ENCODE measurements around the gene BRICD5.
"Not testable (repeated sequence)": the region's sequence is repeated elsewhere in the genome, so short reads cannot be mapped to it uniquely, and the experiment has no call there.

The BRICD5 gene

DNA sequence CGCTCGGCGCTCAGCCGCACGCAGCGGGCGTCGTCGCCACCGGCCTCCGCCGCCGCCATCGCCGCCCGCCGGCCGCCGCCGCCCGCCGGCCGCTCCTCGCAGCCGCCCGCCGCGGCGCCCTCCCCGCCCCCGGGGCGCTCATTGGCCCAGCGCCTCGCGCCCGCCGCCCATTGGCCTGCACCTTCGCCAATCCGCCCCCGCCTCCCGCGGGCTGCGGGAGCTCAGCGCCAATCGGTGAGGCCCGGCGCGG is 4.0 kb upstream of the BRICD5 start, which contains the start of gene PGP:
PGP (minus strand) TSS at position 122 of the 250 bp plus-strand sequence; CDS start at position 59, 63 bp downstream.
- no peak for DNase-seq

DNA sequence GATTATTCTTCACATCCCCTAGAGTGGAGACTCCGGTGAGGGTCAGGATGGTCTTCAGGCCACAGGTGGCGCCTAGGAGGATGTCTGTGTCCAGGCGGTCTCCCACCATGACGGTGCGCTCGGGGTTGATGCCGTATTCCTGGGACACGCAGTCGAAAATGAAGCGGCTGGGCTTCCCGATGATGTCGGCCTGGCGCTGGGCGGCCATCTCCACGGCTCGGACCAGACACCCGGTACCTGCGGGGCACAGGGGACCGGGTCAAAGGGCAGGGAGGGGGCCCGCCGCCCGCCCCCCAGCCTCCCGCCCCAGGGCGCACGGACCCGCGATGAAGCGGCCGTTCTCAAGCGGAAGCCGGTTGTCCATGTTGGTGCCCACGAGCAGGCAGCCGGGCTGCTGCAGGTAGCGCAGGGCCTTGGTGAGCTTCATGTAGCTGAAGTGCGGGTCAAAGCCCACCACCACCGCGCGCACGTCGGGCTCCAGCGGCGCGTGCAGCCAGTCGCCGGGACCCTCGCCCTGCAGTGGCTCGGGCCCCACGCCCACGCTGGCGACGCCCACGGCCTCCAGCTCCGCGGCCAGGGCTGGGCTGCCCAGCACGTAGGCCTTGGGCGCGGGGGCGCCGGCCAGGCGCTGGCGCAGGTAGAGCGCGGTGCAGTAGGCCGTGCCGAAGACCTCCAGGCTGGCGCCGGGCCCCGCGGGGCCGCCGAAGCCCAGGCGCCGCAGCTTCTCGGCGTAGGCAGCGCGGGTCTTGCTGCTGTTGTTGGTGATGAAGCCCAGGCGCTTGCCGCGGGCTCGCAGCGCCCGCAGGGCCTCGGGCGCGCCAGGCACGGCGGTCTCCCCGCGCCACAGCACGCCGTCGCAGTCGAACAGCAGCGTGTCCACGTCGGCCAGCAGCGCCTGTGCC is 3.4 kb upstream of the BRICD5 start:
- no peak for DNase-seq

DNA sequence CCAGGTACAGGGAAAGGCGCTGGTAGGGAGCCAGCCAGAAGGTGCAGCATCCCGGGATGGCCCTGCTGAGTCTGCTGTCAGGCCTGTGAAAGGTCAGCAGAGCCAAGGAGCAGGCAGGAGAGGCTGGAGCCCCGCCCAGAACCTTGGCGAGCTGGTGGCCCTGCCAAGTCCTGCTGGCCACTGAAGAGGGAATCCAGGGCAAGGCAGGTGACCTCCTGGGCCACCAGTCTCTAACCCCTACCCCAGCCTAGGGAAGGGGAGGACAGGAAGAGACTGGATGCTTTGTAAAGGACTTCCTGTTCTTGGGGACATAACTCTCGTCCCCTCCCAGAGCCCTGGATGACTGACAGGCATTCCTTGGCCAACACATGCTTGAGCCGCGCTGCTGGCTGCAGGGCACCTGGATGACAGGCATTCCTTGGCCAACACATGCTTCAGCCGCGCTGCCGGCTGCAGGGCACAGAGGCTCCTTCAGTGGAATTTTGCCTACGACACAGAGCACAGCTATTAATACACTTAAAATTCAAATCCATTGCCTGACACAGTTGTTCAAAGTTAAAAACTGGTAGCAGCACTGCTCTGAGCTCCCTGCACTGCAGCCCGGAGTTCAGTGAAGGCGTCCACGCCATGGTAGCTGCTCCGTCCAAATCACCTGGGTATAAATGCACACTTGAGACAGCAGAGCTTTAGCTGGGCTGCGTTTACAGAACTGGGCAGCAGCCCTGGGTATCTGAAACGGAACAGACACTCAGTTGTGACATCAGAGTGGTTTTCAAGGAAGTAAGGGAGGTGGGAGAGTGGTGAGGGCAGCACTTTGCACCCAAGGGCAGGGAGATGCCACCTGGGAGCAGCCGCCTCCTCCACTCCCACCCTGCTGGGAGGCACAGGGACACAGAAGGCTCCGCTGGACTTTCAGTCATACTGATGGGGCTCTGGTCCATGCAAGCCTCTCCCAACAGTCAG is 2.0 kb upstream of the BRICD5 start:
- DNase-seq: peak in 1 of 2 experiments; percentile 11

DNA sequence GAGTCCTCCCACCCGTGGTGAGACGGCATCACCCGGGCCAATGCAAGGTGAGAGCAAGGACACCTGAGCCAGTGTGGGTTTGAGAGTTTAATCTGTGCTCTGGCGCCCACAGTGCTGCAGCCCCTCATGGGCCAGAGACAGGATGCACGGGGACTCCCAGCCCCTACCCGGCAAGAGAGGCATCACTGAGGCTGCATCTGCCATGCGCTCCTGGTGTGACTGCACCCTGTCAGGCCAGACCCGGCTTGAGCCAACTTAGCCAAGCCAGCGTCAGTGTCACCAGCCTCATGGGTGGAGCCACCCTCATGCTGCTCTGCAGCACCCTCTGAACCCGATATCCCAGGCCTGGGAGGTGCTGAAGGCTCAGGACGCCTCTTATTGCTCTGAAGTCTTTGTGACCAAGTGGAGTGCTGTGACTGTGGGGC is 1.3 kb upstream of the BRICD5 start:
- no peak for DNase-seq

DNA sequence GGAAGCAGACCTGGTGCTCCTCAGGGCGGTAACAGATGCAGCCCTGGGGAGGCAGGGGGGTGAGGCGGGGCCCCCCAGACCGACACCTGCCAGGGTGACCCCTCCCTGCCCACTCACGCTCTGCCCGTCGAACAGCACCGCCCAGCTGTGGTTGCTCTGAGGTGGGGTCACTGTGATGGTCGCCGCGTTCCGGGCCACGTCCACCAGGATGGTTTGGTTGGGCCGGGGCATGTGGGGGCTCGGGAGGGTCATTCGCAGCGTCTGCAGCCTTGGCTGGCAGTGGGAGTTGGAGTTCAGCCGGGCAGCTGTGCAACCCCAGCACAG is 692 bp downstream of the BRICD5 start:
- DNase-seq: no peak

DNA sequence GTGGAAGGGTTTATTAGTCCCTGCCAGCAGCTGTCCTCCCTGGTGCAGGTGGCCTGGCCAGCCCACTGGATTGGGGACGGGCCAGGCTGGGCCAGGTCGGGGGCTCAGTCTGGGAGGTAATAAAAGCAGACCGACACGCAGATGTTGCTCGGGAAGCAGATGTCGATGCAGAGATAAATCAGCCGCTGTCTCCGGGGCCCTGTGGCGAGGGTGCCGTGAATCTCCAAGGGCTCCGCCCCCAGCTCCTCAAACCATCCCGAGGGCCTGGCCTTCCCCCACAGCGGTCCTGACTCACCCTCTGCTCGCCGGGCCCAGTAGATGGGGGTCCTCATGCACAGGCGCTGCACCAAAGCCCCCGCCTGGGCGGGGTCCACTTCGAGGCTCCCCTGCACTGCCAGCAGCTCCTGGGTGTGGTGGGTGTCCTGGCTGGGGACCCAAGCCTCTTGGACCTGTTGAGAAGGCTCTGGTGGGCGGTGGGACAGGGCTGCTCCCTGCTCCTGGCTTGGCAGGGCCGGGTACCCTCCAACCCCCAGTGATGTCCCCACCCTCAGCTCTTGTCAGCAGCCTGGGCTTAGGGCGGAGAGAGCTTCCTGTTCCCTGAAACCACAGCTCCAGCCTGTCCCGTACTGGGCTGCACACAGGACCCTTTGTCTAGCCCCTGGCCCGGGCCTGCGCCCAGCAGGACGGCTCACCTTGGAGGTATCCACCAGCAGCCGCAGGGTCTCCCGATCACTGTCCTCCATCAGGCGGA is 1.2 kb downstream of the BRICD5 start:
- no peak for DNase-seq

DNA sequence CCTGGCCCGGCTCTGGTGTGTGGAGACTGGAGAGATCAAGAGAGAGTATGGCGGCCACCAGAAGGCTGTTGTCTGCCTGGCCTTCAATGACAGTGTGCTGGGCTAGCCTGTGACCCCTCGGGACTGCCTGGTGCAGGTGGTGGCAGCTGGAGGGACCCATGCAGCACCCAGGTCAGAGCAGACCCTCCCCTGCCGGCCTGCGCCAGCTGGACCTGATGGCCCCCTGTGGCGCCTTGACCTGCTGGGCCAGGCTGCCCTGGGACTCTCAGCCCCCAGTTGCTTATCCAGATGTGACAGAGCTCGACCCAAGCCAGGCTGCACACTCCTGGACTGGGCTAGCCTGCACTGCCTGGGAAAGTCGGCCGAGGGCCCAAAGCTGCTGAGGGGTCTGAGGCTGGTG is 1.9 kb downstream of the BRICD5 start:
- DNase-seq: no peak

DNA sequence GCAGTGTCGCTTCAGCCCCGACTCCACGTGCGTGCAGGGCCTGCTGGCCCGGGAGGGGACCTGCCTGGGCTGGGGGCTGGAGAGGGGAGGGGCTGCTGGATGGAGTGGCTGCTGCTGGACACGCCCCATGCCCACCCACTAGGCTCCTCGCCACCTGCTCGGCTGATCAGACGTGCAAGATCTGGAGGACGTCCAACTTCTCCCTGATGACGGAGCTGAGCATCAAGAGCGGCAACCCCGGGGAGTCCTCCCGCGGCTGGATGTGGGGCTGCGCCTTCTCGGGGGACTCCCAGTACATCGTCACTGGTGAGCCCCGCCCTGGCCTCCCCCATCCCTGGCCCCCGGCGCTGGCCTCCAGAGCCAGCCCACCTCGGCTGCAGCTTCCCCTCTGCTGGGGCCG is 2.4 kb downstream of the BRICD5 start:
- no peak for DNase-seq

DNA sequence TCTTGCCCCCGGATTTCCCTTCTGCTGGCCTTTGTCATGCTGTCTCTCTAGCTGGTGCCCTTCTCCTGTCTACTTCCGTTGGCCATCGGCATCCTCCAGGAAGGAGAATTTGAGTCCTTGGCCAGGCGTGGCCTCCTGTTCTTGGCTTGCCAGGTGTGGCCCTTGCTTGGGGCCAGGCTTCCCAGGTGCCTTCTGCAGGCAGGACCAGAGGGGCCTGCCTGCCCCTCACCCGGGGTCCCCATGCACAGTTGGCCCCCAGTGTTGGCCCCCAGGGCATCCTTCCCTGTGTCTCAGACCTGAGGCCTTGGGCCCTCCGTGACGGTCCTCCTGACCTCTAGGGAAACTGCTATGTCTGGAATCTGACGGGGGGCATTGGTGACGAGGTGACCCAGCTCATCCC is 2.8 kb downstream of the BRICD5 start:
- DNase-seq: no peak

DNA sequence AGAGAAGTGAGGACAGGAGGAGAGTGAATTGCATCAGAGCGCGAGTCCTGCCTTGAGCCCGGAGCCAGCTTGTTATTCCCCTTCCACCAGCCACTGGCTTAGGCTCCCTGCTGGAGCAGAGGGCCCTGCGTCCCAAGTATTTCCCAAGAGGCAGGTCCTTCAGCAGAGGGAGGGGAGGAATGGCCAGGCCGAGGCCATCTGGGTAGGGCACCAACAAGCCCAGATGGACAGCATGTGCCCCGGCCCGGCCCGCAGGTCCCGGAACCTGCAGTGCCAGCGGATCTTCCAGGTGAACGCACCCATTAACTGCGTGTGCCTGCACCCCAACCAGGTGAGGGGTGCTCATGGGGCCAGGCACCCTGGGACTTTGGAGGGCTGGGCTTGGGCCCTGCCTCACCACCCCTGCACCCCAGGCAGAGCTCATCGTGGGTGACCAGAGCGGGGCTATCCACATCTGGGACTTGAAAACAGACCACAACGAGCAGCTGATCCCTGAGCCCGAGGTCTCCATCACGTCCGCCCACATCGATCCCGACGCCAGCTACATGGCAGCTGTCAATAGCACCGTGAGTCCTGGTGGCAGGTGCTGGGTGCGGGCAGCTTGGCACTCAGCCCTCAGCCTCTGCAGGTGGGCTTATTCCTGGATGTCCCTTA is 3.8 kb downstream of the BRICD5 start:
- no peak for DNase-seq

DNA sequence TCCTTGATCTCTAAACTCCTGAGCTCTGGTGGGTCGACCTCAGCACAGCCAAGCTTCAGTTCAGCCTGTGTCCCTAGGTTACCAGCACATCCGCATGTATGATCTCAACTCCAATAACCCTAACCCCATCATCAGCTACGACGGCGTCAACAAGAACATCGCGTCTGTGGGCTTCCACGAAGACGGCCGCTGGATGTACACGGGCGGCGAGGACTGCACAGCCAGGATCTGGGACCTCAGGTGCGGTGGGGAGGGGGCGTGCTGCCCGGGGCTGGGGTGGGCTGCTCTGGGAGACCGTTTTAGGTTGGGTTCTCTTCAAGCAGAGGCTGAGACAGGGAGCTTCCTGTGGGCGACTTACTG is 4.3 kb downstream of the BRICD5 start:
- no peak for DNase-seq

DNA sequence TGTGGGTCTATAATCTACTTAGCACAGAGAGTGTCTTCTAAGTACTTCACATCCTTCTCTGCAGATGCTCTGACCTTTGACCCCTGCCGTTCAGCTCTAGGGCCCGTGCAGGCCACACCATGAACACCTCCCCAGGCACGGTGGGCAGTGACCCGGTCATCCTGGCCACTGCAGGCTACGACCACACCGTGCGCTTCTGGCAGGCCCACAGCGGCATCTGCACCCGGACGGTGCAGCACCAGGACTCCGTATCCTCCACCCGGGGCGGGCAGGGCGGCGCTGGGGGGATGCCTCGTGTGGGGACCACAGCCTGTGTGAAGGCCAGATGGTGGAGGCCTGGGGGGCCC is 4.7 kb downstream of the BRICD5 start:
- peak in 1 of 2 experiments; percentile 2 for DNase-seq

DNA sequence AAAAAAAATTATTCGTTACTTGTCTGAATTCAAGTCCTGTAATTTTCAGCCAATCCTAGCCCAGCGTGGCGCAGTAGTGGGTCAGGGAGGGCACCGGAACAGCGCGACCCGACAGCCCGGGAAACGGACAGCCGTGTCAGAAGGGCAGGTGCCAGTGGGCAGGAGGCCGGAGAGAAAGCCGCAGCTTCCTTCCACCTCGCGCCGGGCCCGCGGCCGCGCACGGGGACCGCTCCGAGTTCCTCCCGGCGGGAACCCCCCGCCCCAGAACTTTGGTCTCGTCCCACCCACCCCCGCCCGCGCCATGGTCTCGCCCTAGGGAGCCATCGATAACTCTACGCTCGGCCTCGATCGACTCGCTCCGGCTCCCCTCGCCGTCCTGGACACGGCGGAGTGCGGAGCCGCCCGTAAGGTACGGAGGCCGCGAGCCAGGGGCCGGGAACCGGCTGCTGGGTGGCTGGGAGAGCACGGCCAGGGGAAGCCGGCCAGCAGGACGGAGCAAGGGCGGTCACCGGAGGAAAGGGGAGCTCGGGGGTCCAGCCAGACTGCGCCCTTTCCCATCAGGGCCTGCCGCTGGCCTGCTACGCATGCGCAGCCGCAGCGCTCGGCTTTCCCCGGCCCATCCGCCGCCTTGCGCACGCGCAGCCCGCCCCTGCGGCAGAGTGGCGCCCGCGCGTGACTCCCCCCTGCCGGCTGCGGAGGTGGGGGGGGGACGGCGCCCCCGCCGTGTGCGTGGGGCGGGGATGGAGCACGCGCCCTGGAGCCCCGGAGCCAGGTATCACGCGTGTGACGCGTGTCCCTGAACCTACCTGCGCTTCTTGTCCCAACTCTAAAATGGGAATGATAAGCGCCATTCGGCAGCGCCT is 5.3 kb downstream of the BRICD5 start, which contains the start of gene MLST8:
MLST8 (plus strand) TSS at position 351 of the 863 bp plus-strand sequence. CDS start 632 bp downstream, outside the sequence.
- peak; percentile 35 to 45 for DNase-seq

DNA sequence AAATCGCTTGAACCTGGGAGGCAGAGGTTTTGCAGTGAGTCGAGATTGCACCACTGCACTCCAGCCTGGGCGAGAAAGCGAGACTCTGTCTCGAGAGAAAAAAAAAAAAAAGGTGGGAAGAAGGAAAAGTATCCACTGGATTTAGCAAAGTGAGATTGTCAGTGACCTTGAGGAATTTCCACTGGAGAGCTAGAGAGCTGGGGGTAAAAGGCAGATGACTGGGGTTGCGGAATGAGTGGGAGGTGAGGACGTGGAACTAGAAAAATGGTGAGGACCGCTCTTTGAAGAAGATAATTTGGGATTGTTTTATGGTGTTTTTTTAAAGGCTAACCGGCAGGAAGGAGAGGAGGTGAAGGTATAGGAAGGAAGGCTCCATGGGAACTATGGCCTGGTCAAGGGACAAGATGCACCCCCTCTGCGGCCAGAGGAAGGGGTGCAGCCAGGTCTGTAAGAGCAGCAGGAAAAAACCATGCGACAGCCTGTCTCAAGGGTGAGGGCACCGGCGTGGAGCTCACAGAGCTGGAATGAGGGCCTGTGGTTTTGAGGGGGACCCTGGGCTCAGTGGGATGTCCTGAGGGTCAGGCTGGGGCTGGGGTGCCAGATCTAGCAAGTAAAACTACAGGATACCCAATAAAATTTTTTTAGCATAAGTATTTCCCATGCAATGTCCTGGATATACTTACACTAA is 6.1 kb downstream of the BRICD5 start:
- DNase-seq: no peak

DNA sequence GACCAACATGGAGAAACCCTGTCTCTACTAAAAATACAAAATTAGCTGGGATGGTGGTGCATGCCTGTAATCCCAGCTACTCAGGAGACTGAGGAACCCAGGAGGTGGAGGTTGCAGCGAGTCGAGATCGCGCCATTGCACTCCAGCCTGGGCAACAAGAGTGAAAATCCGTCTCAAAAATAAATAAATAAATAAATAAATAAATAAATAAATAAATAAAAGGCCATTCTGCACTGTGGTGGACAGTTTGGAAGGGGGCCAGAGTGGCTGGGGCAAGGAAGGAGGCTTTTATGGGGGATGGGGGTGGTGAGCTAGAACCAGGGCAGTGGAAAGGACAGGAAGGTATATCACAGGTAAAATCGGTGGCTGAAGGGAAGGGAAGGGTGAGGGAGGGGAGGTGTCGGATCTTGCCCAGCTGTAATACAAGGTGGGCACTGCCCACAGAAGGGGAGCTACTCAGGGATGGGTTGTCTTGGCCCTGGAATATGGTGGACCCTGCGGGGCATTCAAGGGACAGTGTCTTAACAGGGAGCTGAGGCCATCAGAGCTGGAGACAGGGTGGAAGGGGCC is 7.5 kb downstream of the BRICD5 start:
- DNase-seq: not testable (repeated sequence)

DNA sequence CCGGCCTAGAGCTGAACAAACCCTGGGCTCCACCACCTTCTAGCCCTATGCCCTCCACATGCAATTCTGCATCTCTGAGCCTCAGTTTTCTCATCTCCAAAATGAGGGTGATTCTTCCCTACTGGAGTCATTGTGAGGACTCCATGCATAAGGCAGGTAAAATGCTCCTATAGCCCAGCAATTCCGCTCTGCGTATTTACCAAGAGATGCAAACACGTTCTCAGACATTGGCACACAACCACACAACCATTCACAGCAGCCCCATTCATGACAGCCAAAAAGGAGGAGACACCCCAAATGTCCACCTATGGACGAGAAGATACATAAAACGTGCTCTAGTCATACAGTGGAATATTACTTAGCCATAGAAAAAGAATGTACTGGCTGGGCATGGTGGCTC is 10.3 kb downstream of the BRICD5 start:
- DNase-seq: no peak

DNA sequence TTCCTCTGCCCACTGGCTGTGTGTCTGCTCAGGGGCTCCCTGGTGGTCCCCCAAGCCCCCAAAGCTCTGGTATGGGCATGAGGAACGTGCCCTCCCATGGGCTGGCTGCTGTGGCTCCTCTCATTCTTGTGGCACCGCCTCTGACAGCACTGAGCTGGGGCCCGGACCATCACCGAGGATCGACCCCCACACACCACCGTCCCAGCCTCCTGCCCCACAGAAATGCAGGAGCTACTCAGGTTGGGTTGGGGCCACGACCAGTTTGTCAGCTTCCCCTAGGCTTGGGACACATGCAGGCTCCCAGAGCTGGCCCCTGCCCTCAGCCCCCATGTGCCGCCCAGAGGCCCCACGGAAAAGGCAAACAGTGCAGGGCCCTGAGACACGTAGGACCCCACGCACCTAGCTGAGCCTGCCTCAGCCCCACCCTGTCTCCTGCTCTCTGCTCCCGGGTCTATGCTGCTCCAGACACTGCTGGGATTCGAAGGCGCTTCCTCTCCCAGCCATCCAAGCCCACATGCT is 11.0 kb downstream of the BRICD5 start:
- DNase-seq: no peak

DNA sequence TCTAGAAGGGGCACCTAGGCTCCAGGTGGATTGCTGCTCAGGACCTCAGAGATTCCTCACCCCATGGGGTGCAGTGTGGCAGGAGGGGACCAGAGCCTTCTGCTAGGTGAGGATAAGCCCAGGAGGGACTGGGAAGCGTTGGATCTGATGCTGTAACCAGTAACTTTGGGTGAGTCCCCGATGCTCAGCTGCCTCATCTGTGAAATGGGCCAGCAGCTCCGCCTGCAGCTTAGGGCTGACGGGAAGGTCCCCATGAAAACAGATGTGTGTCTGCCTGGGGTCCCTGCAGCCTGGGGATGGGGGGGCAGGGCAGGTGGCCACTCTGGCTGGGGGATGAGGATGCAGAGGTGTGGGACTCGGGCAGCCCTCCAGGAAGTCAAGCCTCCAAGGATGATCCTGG is 11.6 kb downstream of the BRICD5 start:
- DNase-seq: no peak

DNA sequence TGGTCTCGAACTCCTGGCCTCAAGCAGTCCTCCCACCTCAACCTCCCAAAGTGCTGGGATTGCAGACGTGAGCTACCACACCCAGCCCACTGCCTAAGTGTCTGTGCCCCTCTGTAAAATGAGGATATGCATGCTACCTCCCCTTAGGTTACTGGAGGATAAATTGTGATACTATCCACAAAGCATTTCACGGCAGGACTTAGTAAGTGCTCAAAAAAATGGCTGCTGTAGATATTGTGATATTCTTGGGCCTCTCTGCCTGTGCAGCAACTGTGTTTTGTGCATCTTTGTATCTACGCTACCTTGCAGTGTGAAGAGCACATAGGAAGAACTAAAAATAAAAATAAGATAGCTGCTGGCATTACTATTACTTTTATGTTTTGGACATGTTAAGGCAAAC is 12.4 kb downstream of the BRICD5 start:
- DNase-seq: no peak

DNA sequence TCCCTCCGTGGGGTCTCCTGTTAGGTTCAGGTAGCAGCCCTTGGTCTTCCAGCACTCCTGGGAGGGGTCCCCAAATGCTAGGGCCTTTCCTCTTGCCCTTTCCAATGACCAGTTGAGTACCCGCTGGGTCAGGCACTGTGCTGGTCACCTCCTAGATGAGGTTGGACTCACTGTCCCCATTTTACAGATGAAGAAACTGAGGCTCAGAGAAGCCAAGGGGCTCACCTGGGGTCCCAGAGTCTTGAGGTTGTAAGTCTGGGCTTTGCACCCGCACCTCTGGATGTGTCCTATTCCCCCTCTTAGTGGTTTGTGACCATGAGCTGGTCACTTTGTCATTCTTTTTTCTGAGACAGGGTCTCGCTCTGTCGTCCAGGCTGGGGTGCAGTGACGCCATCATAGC is 12.9 kb downstream of the BRICD5 start:
- no peak for DNase-seq

Data from Kasumi-1 (cell line).